ENCODE results near the gene CENPH.
"Not testable (repeated sequence)": the region's sequence is repeated elsewhere in the genome, so short reads cannot be mapped to it uniquely, and the experiment has no call there.

CENPH gene

GRCh38 chr5:69189162-69190086 is at the start of gene CENPH:
Gene CENPH (plus strand): TSS chr5:69189583. CDS start chr5:69189635, 52 bp downstream.
- DNase-seq = peak; percentile 88

- not testable (repeated sequence) for DNase-seq
These were observed 49.1 kb upstream of the CENPH start for GRCh38 chr5:69140239-69140638.

GRCh38 chr5:69140827-69141226 is 48.6 kb upstream of the CENPH start:
- no peak for DNase-seq

DNA sequence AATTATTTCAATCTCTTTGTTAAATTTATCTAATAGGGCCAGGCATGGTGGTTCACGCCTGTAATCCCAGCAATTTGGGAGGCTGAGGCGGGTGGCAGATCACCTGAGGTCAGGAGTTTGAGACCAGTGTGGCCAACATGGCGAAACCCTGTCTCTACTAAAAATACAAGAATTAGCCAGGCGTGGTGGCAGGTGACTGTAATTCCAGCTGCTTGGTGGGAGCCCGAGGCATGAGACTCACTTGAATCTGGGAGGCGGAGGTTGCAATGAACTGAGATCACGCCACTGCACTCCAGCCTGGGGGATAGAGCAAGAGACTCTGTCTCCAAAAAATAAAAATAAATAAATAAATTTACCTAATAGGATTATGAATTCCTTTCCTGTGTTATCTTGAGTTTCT is 40.8 kb upstream of the CENPH start:
- not testable (repeated sequence) for DNase-seq

- no peak for DNase-seq
These were observed 40.3 kb upstream of the CENPH start for GRCh38 chr5:69148981-69149675.

DNA sequence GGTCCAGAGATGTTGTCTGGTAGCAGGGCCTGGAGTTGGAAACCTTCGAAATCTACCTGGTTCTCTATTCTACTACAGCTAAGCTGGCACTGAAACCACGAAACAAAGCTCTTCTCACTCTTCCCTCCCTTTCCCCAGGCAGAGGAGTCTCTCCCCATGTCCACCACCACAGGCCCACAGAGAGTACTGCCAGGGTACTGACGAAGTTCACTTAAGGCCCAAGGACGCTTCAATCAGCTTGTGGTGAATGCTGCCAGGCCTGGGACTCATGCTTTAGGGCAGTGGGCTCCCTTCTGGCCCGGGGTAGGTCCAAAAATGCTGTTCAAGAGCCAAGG is 39.7 kb upstream of the CENPH start:
- no peak for DNase-seq

DNA sequence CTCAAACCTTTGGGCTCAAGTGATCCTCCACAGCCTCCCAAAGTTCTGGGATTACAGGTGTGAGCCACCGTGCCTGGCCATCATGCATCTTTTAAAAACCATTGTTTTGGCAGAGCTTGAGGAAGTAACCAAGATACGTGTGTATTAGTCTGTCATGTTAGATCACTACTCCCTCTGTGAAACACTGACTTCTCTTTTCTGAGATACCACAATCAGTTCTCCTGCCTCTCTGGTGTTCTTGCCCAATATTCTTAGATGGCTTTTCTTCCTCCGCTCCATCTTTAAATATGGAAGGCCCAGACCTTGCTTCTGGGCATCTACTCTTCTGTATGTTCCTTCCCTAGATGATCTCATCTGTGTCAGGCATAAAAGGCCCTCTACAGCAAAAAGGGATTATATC is 36.7 kb upstream of the CENPH start:
- no peak for DNase-seq

DNA sequence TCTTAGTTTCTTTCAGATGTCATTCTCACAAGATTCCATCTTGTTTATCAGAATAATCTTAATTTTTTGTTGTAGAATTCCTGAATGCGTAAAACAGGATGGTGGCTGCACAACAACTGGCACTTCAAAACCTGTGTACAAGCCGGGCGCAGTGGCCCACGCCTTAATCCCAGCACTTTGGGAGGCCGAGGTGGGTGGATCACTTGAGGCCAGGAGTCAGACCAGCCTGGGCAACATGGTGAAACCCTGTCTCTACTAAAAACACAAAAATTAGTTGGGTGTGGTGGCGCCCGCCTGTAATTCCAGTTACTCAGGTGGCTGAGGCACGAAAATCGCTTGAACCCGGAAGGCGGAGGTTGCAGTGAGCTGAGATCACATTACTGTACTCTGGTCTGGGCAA is 32.9 kb upstream of the CENPH start:
- DNase-seq = no peak

GRCh38 chr5:69158039-69158438 is 31.3 kb upstream of the CENPH start:
- DNase-seq = no peak

DNA sequence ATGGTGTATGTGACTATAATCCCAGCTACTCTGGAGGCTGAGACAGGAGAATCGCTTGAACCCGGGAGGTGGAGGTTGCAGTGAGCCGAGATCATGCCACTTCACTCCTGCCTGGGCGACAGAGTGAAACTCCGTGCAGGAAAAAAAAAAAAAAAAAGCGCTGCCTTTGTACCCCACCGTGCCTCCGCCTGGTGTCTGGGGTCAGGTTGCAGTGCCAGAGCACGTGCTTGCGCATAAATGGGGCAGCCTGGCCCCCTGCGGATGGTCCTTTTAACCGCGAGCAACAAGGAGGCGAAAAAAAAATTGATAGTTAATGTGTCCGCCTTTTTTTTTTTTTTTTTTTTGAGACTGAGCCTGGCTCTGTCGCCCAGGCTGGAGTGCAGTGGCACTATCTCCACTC is 28.7 kb upstream of the CENPH start:
- DNase-seq = no peak

DNA sequence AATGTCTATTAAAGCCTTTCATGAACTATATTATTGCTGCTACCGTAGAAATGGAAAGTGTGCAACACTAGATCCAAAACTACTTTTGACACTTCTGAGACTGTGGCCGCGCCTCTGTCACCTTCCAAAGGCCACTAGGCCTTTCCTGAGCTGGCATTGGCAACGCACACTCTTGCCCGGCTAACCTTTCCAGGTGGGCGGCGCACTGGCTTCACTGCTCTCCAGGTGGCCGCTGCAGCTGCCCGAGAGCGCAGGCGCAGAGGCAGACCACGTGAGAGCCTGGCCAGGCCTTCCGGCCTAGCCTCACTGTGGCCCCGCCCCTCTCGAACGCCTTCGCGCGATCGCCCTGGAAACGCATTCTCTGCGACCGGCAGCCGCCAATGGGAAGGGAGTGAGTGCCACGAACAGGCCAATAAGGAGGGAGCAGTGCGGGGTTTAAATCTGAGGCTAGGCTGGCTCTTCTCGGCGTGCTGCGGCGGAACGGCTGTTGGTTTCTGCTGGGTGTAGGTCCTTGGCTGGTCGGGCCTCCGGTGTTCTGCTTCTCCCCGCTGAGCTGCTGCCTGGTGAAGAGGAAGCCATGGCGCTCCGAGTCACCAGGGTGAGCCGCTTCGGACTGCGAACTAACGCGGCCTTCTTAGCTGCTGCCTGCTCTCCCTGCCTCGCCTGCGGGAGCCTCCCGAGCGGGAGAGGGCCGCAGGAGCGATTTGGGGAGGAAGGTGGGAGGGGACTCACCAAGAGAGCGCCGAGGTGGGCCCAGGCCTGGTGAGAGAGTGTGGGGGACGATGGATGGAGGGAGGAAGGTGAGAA is 22.5 kb upstream of the CENPH start, which contains the start of gene CCNB1:
TSS of gene CCNB1 (plus strand) at position 465 of the 807 bp plus-strand sequence. CDS start at position 578, 113 bp downstream.
- peak; percentile 96 for DNase-seq

DNA sequence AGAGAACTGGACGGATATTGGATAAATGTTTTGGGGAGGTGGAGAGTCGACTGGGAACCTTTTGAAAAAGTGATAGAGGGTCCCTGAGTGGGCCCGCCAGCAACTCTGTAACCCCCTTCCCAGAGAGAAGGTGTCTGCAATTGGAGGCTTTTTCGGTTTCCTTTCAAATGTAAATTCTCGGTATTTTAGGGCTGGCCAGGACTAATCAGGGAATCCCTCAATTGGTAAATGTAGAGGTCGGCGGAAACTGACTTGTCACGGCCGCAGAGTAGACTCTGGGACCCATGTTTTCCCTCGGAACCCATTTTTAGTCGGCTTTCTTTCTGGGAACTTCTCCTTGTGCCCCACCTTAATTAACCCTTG is 21.9 kb upstream of the CENPH start:
- DNase-seq = no peak

GRCh38 chr5:69167929-69168328 is 21.5 kb upstream of the CENPH start:
- no peak for DNase-seq

DNA sequence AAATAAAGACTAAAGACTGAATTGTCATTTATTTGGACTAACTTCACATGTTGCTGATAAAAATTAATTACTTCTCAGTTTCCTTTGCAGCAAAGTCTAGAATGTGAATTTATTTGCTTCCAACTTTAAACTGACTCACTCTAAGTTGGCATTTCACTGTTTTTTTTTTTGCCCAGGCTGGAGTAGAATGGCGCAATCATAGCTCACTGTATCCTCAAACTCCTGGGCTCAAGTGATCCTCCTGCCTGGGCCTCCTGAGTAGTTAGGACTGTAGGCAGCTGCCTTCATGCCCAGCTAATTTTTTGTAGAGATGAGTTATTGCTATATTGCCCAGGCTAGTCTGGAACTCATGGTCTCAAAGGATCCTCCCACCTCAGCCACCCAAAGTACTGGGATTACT is 18.9 kb upstream of the CENPH start:
- no peak for DNase-seq

GRCh38 chr5:69170969-69171368 is 18.4 kb upstream of the CENPH start:
- no peak for DNase-seq

GRCh38 chr5:69181659-69182293 is 7.6 kb upstream of the CENPH start:
- DNase-seq = not testable (repeated sequence)

DNA sequence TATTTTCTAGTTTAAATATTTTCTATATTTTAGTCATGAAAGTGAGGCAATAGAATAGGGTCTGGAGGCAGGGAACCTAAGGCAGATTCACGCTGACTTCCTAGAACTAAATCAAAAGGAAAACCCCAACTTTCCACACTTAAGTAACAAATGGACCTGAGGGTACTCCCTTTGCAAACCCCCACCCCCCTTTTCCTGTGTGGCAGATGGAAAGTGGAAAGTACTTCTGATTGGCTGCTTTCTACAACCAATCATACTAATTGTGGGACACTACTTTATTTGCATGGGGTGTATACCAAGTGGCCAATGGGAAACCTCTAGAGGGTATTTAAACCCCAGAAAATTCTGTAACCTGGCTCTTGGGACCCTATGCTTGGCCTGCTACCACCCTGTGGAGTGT is 4.8 kb upstream of the CENPH start:
- DNase-seq = no peak

DNA sequence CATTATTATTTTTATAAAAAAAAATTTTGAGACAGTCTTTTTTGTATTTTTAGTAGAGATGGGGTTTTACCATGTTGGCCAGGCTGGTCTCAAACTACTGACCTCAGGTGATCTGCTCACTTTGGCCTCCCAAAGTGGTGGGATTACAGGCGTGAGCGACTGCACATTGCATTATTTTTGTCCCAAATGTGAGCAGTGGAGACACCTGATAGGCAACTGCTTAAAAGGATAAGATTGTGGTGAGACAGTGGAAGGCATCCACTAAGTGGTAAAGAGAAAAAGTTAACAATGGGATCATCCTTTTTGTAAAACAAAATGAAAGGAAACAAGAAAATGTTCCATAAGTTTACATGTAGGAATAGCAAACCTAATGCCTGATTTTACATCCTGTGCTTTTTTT is 2.0 kb upstream of the CENPH start:
- no peak for DNase-seq

GRCh38 chr5:69188811-69189161 is 597 bp upstream of the CENPH start:
- no peak for DNase-seq

GRCh38 chr5:69202497-69202896 is 13.1 kb downstream of the CENPH start:
- no peak for DNase-seq

- DNase-seq = no peak
These were observed 17.3 kb downstream of the CENPH start for GRCh38 chr5:69206528-69207190.

DNA sequence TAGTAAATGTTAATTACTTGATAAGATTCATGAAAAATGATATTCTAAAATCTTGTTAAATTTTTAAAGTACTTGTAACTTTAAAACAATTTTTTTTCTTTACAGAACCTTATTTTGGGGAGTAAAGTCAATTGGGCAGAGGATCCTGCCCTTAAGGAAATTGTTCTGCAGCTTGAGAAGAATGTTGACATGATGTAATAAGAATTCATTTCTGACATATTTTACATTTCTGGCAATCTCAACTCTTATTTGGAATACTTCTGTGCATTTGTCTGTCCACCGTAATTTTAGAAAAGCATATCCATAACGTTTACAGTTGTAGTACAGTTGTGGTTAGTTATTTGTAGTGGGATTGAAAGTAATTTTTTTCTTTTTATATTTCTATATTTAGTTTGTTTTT is 20.2 kb downstream of the CENPH start:
- no peak for DNase-seq
